ENCODE measurements around the gene SMIM5.

- TF ChIP-seq EP300 (conservative IDR thresholded peaks at IDR 0.05; ENCODE audit: poor library complexity, severe bottlenecking) (no peak), RAD21 (conservative IDR thresholded peaks at IDR 0.05) (no peak)
- TF ChIP-seq, protein P1, sequence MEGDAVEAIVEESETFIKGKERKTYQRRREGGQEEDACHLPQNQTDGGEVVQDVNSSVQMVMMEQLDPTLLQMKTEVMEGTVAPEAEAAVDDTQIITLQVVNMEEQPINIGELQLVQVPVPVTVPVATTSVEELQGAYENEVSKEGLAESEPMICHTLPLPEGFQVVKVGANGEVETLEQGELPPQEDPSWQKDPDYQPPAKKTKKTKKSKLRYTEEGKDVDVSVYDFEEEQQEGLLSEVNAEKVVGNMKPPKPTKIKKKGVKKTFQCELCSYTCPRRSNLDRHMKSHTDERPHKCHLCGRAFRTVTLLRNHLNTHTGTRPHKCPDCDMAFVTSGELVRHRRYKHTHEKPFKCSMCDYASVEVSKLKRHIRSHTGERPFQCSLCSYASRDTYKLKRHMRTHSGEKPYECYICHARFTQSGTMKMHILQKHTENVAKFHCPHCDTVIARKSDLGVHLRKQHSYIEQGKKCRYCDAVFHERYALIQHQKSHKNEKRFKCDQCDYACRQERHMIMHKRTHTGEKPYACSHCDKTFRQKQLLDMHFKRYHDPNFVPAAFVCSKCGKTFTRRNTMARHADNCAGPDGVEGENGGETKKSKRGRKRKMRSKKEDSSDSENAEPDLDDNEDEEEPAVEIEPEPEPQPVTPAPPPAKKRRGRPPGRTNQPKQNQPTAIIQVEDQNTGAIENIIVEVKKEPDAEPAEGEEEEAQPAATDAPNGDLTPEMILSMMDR (IDR thresholded peaks at IDR 0.05; ENCODE audit: poor library complexity, severe bottlenecking): no peak
Observed at GRCh38 chr17:75616521-75617122, 16.6 kb upstream of the SMIM5 start.
